Neuronal stem cell (in vitro differentiated cells): ENCODE results near the gene NR2C1.

ENCODE experiments used
- DNase-seq: peaks from one replicate; pipeline ENCODE4 v3.0.0-alpha.2; 2013; ENCODE audit warnings: low spot score
- H2AFZ ChIP-seq: one replicate; pipeline ENCODE4 v1.6.1; 2013; ENCODE audit warnings: mild to moderate bottlenecking, low read length, inconsistent platforms
- H2AK5ac ChIP-seq: 2 replicates; pipeline ENCODE4 v1.6.1; 2013; ENCODE audit warnings: low read depth, mild to moderate bottlenecking, inconsistent platforms, low read length, moderate library complexity, mixed read lengths
- H2BK120ac ChIP-seq: 2 replicates; pipeline ENCODE4 v1.6.1; 2013; ENCODE audit warnings: low read depth, mild to moderate bottlenecking, inconsistent platforms, low read length, moderate library complexity, mixed read lengths
- H2BK12ac ChIP-seq: one replicate; pipeline ENCODE4 v1.6.1; 2013; ENCODE audit warnings: low read length, inconsistent platforms
- H2BK15ac ChIP-seq: 2 replicates; pipeline ENCODE4 v1.6.1; 2013; ENCODE audit warnings: mild to moderate bottlenecking, low read length, inconsistent platforms, mixed read lengths
- H2BK5ac ChIP-seq: one replicate; pipeline ENCODE4 v1.6.1; 2013; ENCODE audit warnings: inconsistent platforms, mild to moderate bottlenecking, low read length, moderate library complexity
- H3K14ac ChIP-seq: one replicate; pipeline ENCODE4 v1.6.1; 2013; ENCODE audit warnings: low read length, inconsistent platforms
- H3K18ac ChIP-seq: 2 replicates; pipeline ENCODE4 v1.6.1; 2013; ENCODE audit warnings: low read length, inconsistent platforms
- H3K23ac ChIP-seq: 2 replicates; pipeline ENCODE4 v1.6.1; 2013; ENCODE audit warnings: low read depth, mild to moderate bottlenecking, mixed read lengths, low read length, inconsistent platforms; ENCODE audit not compliant: poor library complexity
- H3K27ac ChIP-seq: replicated peaks from 3 replicates; pipeline ENCODE4 v1.5.1; 2013; ENCODE audit warnings: low read length, inconsistent platforms
- H3K27me3 ChIP-seq, 3 experiments: 2 replicates each; pipeline ENCODE4 v1.6.1; 2013; ENCODE audit warnings: low read length in 3 of 3, mild to moderate bottlenecking in 2 of 3, inconsistent platforms in 1 of 3, low read depth in 1 of 3, mixed read lengths in 1 of 3, moderate library complexity in 1 of 3; ENCODE audit not compliant: control insufficient read depth in 3 of 3, insufficient read depth in 3 of 3
- H3K36me3 ChIP-seq, 2 donors: replicated peaks in 1 of 2; 2 replicates each; pipeline ENCODE4 v1.6.1; 2013; ENCODE audit warnings: low read length in 2 of 2; ENCODE audit not compliant: control insufficient read depth in 2 of 2, insufficient read depth in 2 of 2
- H3K4ac ChIP-seq: 2 replicates; pipeline ENCODE4 v1.6.1; 2013; ENCODE audit warnings: inconsistent platforms, mild to moderate bottlenecking, low read length, moderate library complexity
- H3K4me1 ChIP-seq, 2 donors: 1 replicate in 1 of 2; 2 replicates in 1 of 2; pipeline ENCODE4 v1.6.1; 2013; ENCODE audit warnings: low read length in 2 of 2, low read depth in 1 of 2; ENCODE audit not compliant: control insufficient read depth in 2 of 2, insufficient read depth in 1 of 2
- H3K4me2 ChIP-seq: one replicate; pipeline ENCODE4 v1.6.1; 2013; ENCODE audit warnings: mild to moderate bottlenecking, low read length, inconsistent platforms; ENCODE audit not compliant: insufficient read depth, poor library complexity, severe bottlenecking
- H3K4me3 ChIP-seq, 2 donors: 2 replicates each; pipeline ENCODE4 v1.5.1; 2013; ENCODE audit warnings: low read length in 2 of 2, mild to moderate bottlenecking in 2 of 2, inconsistent platforms in 1 of 2, moderate library complexity in 1 of 2
- H3K79me1 ChIP-seq: one replicate; pipeline ENCODE4 v1.6.1; 2013; ENCODE audit warnings: low read depth, mild to moderate bottlenecking, inconsistent platforms, low read length, moderate library complexity
- H3K9ac ChIP-seq: one replicate; pipeline ENCODE4 v1.6.1; 2013; ENCODE audit warnings: mild to moderate bottlenecking, low read depth, low read length, inconsistent platforms; ENCODE audit not compliant: poor library complexity
- H3K9me3 ChIP-seq, 2 donors: replicated peaks in 1 of 2; 2 replicates each; pipeline versions ENCODE3 to v1.6.1; 2013; ENCODE audit warnings: low read length in 2 of 2, mild to moderate bottlenecking in 2 of 2, inconsistent platforms in 1 of 2, low read depth in 1 of 2, mixed read lengths in 1 of 2, moderate library complexity in 1 of 2; ENCODE audit not compliant: control insufficient read depth in 2 of 2, insufficient read depth in 1 of 2
- H4K8ac ChIP-seq: one replicate; pipeline ENCODE4 v1.6.1; 2013; ENCODE audit warnings: low read depth, mild to moderate bottlenecking, inconsistent platforms, low read length, moderate library complexity
- H4K91ac ChIP-seq: one replicate; pipeline ENCODE4 v1.6.1; 2013; ENCODE audit warnings: low read length, low read depth, mild to moderate bottlenecking, inconsistent platforms; ENCODE audit not compliant: poor library complexity
- WGBS, 2 donors: extraction: QIAGEN DNeasy Blood & Tissue Kit; methylation state at CpG; one replicate each; pipeline ENCODE4 v1.1.7; 2013; ENCODE audit warnings: missing lambda C conversion rate in 2 of 2, mixed read lengths in 1 of 2; ENCODE audit not compliant: insufficient read length in 2 of 2, insufficient replicate concordance in 1 of 2; ENCODE audit errors: extremely low coverage in 2 of 2; 5-methylcytosine and 5-hydroxymethylcytosine counted together

Gene NR2C1

GRCh38 chr12:95060951-95061350, 12.5 kb downstream of the NR2C1 start:
- H2BK15ac ChIP-seq, result no peak overlapping the region
- H3K27ac ChIP-seq, result no peak overlapping the region
- H3K4me1 ChIP-seq, result no peaks in the 10 kb centered on the region
- no peak overlapping the region for H3K18ac ChIP-seq
- H3K9ac ChIP-seq, result no peak overlapping the region
- no peak overlapping the region for H2AK5ac ChIP-seq
- no peak overlapping the region for H3K4ac ChIP-seq
- no peaks in the 10 kb centered on the region for H3K9me3 ChIP-seq
- no peak overlapping the region for H2AFZ ChIP-seq
- no peak overlapping the region for H4K91ac ChIP-seq
- no CpG with 5 or more reads among the region's 1 CpG for WGBS, 2 donors
- H3K4me3 ChIP-seq, result no peak overlapping the region
- H2BK5ac ChIP-seq, result no peak overlapping the region
- no peak overlapping the region for H4K8ac ChIP-seq
- DNase-seq, result no peak
- no peak overlapping the region for H3K4me2 ChIP-seq
- H3K14ac ChIP-seq, result no peak overlapping the region
- peaks cover 4% of the 10 kb centered on the region for H3K79me1 ChIP-seq
- H2BK12ac ChIP-seq, result no peak overlapping the region
- H3K23ac ChIP-seq, result no peak overlapping the region
- peaks cover 22 to 96% of the 10 kb centered on the region in 2 donors for H3K36me3 ChIP-seq
- no peaks in the 10 kb centered on the region for H3K27me3 ChIP-seq
- H2BK120ac ChIP-seq, result no peak overlapping the region

GRCh38 chr12:95059984-95060383, 13.4 kb downstream of the NR2C1 start:
- no peak overlapping the region for H4K91ac ChIP-seq
- WGBS, 2 donors, result no CpG with 5 or more reads among the region's 4 CpGs
- no peak overlapping the region for H3K14ac ChIP-seq
- no peak overlapping the region for H2AFZ ChIP-seq
- H3K4me1 ChIP-seq, result no peaks in the 10 kb centered on the region
- H2BK15ac ChIP-seq, result no peak overlapping the region
- no peak overlapping the region for H2BK120ac ChIP-seq
- H3K9ac ChIP-seq, result no peak overlapping the region
- peaks cover 23 to 97% of the 10 kb centered on the region in 2 donors for H3K36me3 ChIP-seq
- H3K23ac ChIP-seq, result no peak overlapping the region
- H2AK5ac ChIP-seq, result no peak overlapping the region
- peaks cover 4% of the 10 kb centered on the region for H3K79me1 ChIP-seq
- H2BK12ac ChIP-seq, result no peak overlapping the region
- no peak overlapping the region for H3K18ac ChIP-seq
- DNase-seq, result no peak
- H3K4ac ChIP-seq, result no peak overlapping the region
- H4K8ac ChIP-seq, result no peak overlapping the region
- H3K27ac ChIP-seq, result no peak overlapping the region
- no peaks in the 10 kb centered on the region for H3K27me3 ChIP-seq
- no peaks in the 10 kb centered on the region for H3K9me3 ChIP-seq
- H2BK5ac ChIP-seq, result no peak overlapping the region
- no peak overlapping the region for H3K4me3 ChIP-seq
- H3K4me2 ChIP-seq, result no peak overlapping the region

GRCh38 chr12:95057424-95057823, 16.0 kb downstream of the NR2C1 start:
- Histone ChIP-seq H3K79me1 (no peaks in the 10 kb centered on the region), H3K27me3 (no peaks in the 10 kb centered on the region), H3K18ac (no peak overlapping the region), H3K9ac (no peak overlapping the region), H2BK120ac (no peak overlapping the region), H3K4me1 (peaks cover 0 to 3% of the 10 kb centered on the region in 2 donors), H4K8ac (no peak overlapping the region), H3K4ac (no peak overlapping the region), H2BK12ac (no peak overlapping the region), H3K4me2 (no peak overlapping the region), H3K14ac (no peak overlapping the region), H3K9me3 (no peaks in the 10 kb centered on the region), H4K91ac (no peak overlapping the region), H3K23ac (no peak overlapping the region), H3K36me3 (peaks cover 18 to 93% of the 10 kb centered on the region in 2 donors), H3K4me3 (no peak overlapping the region), H2BK5ac (no peak overlapping the region), H2AK5ac (no peak overlapping the region), H2BK15ac (no peak overlapping the region), H2AFZ (no peak overlapping the region), H3K27ac (no peak overlapping the region)
- DNase-seq, result no peak
- WGBS, 2 donors, result no CpG with 5 or more reads among the region's 3 CpGs

- DNase-seq, result peak; percentile 23
- H3K14ac ChIP-seq, result no peak overlapping the region
- peak overlapping the region; percentile 65 for H3K27ac ChIP-seq
- no peak overlapping the region for H3K4me3 ChIP-seq
- no peak overlapping the region for H4K8ac ChIP-seq
- H3K18ac ChIP-seq, result no peak overlapping the region
- H3K27me3 ChIP-seq, result no peaks in the 10 kb centered on the region
- H3K36me3 ChIP-seq, result peaks cover 21 to 93% of the 10 kb centered on the region in 2 donors
- H3K4me1 ChIP-seq, result peaks cover 0 to 3% of the 10 kb centered on the region in 2 donors
- H3K9ac ChIP-seq, result no peak overlapping the region
- no peak overlapping the region for H4K91ac ChIP-seq
- no peak overlapping the region for H2BK12ac ChIP-seq
- no peak overlapping the region for H2AK5ac ChIP-seq
- no peak overlapping the region for H2BK120ac ChIP-seq
- no peak overlapping the region for H3K23ac ChIP-seq
- no peak overlapping the region for H2BK5ac ChIP-seq
- H3K4ac ChIP-seq, result no peak overlapping the region
- no CpG with 5 or more reads among the region's 2 CpGs for WGBS, 2 donors
- no peak overlapping the region for H2BK15ac ChIP-seq
- H3K79me1 ChIP-seq, result no peaks in the 10 kb centered on the region
- H3K4me2 ChIP-seq, result no peak overlapping the region
- H2AFZ ChIP-seq, result no peak overlapping the region
- no peaks in the 10 kb centered on the region for H3K9me3 ChIP-seq
Measured at GRCh38 chr12:95055057-95055456, 18.4 kb downstream of the NR2C1 start.
